SU-DHL-6 (cell line): ENCODE measurements around the gene LRTM1.

ENCODE experiments used
- CTCF ChIP-seq: fragments of 200-600 bp; sonication (generic); IDR thresholded peaks from one replicate; pipeline ENCODE4 v1.5.1; 2017; ENCODE audit warnings: antibody characterized with exemption, mild to moderate bottlenecking, low read length, moderate library complexity; ENCODE audit not compliant: insufficient read depth, poor library complexity, severe bottlenecking
- EZH2phosphoT487 ChIP-seq: fragments of 200-600 bp; sonication (generic), shearing (Covaris generic); conservative IDR thresholded peaks from 2 replicates; pipeline ENCODE4 v1.6.1; 2018; ENCODE audit warnings: mild to moderate bottlenecking, antibody characterized with exemption, low read length, moderate library complexity, mixed read lengths

- TF ChIP-seq CTCF, result no peak
- no peak for TF ChIP-seq EZH2phosphoT487
These were observed 10.0 kb downstream of the LRTM1 start for GRCh38 chr3:54917862-54918261.
